GM04504 (cell line): Measurements from ENCODE around the gene MTMR1.

Experiments
- DNase-seq: peaks from one replicate; pipeline ENCODE4 v3.0.0-alpha.2; 2012; ENCODE audit warnings: low read depth

Gene MTMR1

DNA sequence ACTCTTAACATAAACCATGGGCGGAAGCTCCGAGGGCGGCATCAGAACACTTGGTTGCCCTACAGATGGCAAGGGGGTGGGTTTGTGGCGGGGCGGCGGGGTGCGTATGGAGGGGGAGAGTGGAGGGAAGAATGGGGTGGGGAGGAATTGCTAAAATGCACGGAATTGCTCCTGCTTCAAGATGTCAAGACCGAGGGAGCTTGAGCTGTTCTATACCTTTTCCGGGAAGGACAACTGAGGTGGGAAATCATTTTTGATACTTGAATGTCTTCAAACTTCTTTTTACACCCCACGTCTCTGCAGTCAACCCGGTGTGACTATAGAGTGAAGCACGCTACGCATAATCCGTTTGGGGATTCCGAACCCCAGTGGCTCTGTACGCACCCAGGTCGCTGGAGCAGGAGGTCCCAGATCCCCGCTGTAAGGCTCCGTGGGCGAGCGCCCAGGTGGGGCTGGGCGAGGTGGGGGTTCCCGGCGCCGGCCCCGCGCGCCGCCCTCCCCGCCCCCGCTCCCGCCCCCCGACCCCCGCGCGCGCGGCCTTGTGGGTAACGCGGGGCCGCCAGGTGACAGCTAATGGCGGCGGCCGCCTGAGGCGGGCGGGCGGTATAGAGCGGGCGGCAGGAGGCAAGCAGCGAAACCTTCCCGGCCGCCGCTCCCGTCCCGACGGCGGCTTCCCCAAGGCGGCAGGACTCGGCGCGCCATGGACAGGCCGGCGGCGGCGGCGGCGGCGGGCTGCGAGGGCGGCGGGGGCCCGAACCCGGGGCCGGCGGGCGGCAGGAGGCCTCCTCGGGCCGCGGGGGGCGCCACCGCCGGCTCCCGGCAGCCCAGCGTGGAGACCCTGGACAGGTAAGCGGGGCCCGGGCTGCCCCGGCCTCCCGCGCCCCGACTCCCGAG, at the start of gene MTMR1:
MTMR1 (plus strand) TSS at position 566 of the 894 bp plus-strand sequence; CDS start at position 701, 135 bp downstream.
- no peak for DNase-seq

DNA sequence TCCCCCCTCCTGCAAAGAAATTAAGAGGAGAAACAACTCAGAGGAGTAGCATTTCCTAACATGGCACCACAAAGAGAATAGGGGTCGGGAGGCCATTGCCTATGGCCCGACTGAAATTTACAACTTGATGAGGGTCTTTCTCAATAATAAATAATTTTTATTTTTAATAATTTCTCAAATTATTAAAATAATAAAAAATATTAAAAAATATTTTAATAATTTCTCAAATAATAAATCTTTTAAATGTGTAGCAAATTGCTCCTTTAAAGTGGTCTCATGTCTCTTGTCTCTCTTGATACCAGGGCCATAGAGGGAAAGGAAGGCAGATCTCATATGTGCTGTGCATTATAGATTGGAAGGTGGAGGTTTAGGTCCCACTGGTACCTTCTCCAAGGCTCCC, 49.2 kb upstream of the MTMR1 start:
- DNase-seq: no peak

DNA sequence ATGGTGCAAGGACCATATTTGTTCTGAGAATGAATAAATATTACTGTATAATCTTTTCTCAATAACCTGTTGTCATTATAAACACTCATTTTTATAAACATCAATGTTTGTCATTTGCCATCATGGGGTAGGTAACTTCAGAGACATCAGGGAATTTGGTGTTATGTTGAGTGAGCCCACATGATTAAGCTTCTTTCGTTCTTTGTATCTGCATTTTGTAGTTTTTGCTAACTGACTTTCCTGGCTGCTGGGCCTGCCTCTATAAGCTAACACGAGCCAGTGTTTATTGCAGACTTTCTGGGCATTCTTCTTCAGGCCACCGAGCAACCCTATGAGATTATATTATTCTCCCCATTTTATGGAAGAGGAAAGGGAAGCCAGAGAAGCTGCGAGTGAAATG, 48.8 kb upstream of the MTMR1 start:
- DNase-seq: no peak

DNA sequence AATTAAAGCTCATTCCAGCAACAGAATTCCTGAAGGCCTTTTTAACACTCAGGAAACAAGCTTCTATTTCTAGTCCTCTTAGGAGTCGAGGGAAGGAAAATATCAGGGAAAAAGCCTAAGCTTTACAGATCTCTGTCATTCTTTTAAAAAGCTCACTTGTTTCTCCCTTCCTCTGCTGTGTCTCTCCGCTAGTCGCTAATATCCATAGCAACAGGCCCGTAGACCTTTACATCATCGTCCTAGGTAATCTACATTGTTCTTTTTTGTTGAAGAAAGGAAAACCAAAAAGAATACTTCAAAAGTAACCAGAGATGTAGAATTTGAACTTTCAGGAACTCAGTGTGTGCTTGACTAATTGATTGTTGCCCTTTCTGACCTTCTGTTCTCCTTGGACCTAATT, 45.9 kb upstream of the MTMR1 start:
- no peak for DNase-seq

DNA sequence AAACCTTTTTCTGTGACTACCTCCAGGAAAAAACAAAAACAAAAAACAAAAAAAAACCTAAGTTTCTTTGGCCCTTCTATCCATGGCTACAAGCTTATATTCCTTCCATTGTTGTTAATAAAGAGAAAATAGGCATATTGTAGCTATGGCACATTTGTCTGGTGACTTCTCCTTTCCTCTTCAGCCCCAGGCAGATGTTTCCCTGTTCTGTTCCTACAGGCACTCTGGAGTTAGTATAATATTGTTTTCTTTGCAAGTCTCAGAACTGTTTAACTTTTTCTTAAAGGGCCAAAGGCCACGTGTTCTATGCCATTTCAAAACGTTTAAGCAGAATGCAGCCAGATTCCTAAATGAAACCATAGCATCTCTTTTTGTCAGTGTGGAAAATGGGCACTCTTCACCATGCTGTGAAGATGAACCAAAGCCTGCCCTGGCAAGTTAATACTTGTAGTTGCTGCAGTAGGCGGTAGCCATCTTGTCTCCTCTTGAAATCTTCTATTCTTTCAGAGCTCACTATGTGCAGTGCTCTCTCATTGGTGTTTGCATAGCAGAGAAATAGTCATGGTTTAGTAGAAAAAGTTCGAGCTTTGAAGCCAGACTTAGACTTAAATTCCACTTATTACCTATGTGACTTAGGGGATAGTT, 44.8 kb upstream of the MTMR1 start:
- no peak for DNase-seq

- DNase-seq: peak; percentile 18
Observed at GRCh38 chrX:150649096-150649870, 43.9 kb upstream of the MTMR1 start.

DNA sequence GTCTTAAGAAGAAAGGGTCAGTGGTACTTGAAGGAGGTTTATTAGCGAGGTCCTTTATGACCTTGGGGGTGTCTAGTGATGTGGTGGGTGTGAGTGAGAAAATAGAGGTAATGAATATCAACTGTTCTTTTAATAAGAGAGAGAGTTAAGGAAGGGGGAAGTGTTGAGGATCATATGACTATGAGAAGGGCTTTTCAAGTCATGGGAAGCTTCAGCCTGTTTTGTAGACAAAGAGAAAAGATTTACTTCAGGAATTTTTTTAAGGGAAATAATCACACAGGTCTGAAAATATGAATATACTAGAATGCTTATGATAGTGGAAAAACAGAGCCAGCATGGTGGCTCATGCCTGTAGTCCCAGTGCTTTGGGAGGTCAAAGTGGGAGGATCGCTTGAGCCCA, 41.3 kb upstream of the MTMR1 start:
- DNase-seq: no peak

GRCh38 chrX:150655788-150656187, 37.4 kb upstream of the MTMR1 start:
- no peak for DNase-seq

GRCh38 chrX:150663073-150663472, 30.1 kb upstream of the MTMR1 start:
- DNase-seq: no peak

GRCh38 chrX:150664290-150664689, 28.9 kb upstream of the MTMR1 start:
- no peak for DNase-seq

DNA sequence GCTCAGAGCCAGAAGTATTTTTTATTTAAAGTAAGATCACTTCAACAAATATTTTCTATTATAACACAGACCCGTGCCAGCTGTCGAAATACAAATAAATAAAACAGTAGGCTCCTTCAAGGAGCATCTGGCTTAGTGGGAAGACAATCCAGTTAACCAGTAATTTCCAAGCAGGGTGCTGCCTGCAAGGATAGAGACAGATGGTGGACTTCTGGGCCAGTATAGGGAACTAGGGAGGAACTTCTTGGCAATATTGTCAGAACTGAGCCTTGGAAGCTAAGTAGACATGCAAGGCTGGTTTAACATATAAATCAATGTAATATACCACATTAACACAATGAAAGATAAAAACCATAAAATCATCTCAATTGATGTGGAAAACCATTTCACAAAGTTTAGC, 17.0 kb upstream of the MTMR1 start:
- DNase-seq: no peak

DNA sequence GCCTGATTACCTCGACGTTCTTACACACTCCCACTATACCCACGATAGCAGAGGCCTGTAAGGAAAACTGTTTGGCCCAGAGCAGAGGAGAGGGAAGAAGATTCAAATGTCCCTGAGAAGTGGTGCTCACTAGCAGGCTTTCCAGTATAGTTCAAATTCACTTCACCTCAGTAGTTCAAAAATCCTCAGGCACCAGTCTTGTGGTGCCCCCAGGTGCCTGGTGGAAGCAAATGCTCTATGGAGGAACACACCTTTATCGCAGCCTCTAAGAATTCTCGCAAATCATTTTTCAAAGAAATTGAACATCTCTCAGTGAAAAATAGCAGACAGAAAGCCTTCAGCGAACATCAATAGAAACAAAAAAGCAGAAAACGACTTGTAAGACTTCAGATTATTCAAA, 12.2 kb upstream of the MTMR1 start:
- DNase-seq: no peak

DNA sequence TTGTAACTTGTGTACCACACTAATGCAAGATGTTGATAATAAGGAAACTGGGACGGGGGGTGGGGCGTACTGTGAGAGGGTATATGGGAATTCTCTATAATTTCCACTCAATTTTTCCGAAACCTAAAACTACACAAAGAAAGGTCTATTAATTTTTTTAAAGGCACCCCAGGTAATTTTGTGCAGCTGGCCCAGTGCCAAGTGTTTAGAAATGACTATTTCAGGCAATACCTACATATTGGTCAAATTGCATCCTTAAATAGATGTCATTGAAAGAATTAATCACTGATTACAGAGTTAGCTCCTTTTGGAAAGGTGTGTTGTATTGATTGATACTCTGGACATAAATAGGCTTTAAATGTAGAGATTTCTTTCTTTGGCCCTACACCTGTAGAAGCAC, 10.1 kb upstream of the MTMR1 start:
- no peak for DNase-seq

DNA sequence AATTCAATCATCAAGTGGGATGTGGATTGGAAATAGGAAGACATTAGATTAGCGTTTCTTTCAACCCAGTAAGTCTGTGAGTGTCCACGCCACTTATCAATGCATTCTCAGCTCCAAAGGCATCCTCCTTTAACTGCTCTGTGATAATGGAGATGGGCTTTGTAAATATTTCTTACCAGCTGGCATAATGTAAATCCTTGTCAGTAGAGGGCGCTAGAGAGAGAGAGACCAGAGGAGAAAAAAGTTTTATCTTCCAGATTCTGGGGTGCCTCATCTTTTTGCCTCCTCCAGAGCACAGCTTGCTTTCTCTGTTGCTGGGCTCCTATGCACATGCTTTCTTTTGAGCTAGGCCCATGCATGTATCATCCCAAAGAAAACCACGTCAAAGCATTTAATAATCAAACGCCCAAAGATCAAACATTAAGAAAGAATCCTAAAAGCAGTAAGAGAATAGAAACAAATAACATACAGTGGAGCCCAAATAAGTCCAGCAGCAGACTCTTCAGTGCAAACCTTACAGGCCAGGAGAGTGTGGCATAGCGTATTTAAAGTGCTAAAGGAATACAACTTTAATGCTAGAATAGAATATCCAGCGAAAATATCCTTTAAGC, 9.6 kb upstream of the MTMR1 start:
- DNase-seq: no peak

GRCh38 chrX:150688911-150689451, 4.2 kb upstream of the MTMR1 start:
- DNase-seq: peak; percentile 64

DNA sequence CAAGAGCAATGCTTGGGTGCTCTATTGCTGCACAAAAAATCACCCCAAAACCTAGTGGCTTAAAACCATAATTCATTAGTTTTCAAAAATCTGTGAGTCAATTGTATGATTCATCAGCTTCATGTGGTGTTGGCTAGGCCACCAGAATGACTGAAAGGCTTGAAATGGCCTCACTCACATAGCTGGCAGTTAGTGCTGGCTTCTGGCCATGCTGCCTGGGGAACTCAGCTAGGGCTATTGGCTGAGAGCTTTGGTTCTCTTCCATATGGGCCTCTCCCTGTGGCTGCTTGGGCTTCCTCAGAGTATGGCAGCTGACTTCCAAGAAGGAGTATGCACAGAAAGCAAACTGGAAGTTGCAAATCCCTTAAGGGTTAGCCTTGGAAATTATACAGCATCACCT, 3.1 kb upstream of the MTMR1 start:
- peak; percentile 82 for DNase-seq

DNA sequence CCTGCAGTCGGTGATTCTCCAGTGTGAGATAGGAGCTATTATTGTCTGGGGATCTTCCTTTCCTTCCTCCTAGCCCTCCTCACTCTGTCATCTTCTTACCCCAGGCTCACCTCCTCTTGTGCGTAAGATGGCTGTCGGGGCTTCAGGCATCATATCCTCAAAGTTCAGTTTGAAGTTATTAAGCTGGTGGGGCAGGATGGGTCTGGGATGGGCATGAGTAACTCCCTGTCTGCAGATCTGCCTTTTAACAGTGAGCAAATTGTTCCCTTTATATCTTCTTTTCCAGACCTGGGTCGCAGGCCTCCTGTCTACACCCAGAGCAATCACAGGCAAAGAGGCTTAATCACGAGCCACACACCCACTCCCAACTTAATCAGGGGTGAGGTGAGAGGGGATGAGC, 900 bp upstream of the MTMR1 start:
- DNase-seq: no peak

DNA sequence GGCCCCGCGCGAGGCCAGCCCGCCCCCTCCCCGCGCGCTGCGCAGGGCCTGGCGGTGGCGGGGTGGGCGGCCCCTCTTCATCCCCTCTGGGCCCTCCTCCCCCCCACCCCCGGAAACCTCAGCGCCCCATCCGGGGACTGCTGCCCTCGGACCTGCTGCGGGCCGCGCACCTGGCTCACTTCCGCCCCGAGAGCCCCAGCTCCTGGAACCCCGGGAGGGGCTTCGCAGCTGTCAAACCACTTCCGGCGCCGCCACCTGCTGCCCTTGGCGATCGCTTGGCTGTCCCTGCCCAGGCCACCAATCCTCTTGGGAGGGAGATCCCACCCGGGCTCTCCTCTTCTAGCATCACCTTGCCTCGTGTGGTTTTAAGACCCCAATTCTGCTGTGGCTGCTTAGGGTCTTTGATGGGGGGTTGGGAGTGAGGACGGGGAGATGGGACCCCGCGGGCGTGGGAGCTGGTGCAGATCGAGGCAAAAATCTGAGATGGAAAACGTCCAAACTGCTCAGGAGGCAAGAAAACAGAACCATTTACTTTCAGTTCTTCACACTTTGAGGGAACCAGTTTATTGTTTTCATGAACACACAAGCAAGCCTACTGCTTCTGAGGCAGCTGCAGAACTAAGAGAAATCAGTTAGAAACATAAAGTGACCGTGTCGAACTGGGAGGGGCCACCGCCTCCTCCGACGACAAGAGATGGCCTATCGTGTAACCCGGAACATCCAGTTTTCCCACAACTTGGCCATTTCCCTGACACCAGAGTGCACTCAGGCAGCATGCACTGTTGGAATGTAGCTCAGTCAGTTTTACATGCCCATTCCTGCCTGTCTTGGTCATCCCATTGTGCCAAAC, 754 bp downstream of the MTMR1 start:
- peak; percentile 63 for DNase-seq

DNA sequence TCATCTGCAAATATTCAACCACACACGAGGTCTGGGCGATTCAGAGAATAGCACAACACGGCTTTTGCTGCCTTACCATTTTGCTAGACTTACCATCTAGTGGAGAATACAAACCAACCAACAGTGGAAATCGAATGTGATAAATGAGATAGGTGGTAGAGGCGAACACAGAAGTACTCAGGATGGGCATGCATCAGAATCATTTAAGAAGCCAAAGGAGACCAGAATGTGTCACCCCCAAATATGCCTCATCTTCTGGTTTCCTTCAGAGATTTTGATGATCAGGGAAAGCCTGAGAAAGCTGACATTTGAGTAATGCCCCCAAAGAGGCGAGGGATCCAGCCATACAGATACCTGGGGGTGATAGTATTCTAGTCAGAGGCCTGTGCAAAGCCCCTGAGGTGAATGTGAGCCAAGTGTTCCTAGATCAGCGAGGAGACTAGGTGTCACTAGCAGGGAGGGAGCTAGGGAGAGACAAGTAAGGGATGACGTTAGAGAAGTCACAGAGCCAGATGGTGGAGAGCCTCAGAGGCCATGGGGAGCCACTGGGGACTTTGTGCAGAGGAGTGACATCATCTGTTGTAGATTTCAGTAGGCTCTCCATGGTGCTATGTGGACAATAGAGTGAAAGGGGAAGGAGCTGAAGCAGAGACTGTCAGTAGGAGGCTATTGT, 1.7 kb downstream of the MTMR1 start:
- DNase-seq: no peak

DNA sequence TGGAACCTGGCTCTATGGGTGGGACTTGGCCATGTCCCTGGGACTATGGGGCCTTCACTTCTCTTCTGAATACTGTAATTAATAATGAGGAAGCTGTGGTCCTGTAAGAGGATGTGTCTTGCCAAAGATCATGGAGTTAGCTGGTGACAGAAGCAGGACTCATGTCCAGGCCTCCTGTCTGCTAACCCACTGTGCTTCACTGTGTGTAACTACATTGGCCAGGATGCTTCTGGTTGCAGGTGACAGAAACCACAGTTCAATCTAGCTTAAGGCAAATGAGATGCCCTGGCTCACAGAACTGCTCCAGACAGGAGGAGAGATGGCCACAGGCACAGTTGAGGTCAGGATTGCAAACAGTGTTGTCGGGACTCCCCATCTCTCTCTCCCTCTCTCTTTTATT, 3.1 kb downstream of the MTMR1 start:
- DNase-seq: no peak

GRCh38 chrX:150696866-150697265, 3.7 kb downstream of the MTMR1 start:
- no peak for DNase-seq
